NCI-H460 (cell line): Measurements from ENCODE around the gene CACNB1. TPM values are rescaled to one million over a fixed set of nuclear protein-coding genes. Genes with fewer than 3 reads are reported as not detected.

Experiments
- DNase-seq: peaks from one replicate; pipeline ENCODE4 v3.0.0-alpha.2; 2016; ENCODE audit warnings: low read depth; ENCODE audit errors: extremely low read depth
- total RNA-seq: library from RNA; depleted of rRNA; stranded (reverse); fragments of >200 nt; shearing (Covaris generic); gene quantifications from 2 replicates; pipeline ENCODE4 v1.2.3, GENCODE V29; 2014

Gene CACNB1
- total RNA-seq, 1 experiment from 2014 or later = 3.4 TPM

DNA sequence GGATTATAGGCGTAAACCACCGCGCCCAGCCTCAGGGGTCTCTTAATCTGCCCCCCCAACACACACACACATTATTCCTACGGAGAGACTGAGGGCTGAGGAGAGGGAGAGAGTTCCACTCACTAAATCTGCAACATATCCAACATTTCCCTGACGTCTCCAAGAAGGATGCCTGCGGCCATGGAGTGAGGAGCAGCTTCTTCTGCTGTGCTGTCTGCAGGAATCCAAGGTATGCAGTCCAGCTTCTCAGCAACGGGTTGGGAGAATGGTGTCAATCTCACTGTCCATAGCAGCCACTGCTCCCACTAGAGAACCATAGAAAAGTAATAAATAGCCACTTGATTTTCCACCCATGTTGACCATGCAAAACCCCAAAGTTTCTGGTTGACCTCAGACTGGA, 41.0 kb downstream of the CACNB1 start:
- DNase-seq = no peak

DNA sequence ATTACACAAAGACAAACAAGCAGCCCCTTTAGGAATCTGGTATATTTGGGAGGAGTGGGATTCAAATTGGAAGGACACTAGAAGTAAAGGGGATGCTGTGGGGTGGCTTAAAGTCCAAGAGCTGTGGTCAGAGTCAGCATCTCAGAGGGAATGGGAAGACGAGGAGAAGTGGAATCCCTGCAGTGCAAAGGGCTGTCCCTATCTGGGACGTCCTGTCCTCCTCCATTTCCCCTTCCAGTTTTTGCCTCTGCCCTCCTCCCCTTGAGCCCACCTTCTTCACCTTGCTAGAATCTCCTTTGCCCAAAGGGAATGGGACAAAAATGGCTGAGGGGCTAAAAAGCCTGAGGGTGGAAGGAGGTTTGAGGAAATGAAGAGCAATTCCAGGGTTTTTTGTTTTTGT, 41.8 kb downstream of the CACNB1 start:
- DNase-seq = no peak

DNA sequence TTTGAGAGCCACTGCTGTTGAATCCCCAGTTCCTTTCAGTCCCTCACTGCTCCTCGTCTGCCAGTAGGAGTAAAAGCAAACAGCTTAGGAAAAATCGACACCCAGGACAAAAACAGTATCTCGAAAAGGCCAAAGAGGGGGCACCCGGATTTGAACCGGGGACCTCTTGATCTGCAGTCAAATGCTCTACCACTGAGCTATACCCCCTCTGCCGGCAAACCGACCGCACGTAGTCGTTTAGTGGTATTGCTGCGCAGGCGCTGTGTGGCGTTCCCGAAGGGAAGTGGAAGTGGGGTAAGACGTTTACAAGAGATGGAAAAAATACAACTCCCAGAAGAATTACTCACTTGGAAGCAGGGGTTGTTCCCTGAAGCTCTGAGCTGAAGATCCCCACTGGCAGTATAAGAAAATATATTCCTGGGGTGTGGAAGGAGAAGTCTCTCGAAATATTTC, 43.8 kb downstream of the CACNB1 start:
- peak; percentile 88 for DNase-seq

DNA sequence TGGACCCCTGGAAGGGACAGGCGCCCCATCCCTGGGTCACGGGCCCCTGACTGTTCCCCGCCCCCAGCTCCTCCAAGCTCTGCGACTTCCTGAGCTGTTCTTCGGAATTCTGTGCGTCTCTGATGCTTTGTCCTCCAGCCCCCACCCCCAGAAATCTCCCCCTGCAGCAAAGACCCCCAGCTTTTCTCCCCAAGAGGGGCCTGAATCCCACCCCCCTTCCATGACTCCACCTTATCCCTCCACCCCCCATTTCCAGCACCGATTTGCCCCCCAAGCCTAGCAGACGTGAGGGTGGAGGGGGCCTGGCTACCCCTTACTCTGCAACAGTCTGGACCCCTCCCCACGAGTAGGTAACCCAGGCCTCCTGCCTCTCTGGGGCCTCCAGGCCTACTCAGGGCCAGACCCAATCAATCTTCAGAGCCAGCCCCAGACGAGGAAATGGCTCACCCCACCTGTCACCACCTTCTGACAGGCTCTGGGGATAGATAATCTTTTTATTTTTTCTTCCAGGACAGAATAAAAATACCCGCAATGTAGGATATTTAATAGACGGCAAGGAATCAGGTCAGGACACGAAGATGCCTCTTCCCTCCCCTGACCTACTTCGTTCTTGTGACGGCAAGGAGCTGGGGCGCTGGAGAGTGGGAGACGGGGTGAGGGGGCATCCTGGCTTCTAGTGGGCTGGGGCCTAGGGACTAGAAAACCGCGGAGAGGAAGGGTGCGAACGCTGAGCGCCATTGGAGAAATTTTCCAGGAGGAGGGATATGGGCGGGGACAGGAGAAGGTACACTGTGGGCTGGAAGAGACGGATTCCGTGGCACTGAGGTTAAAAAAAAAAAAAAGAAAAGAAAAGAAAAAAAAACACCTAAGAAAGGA, 45.3 kb downstream of the CACNB1 start:
- no peak for DNase-seq

DNA sequence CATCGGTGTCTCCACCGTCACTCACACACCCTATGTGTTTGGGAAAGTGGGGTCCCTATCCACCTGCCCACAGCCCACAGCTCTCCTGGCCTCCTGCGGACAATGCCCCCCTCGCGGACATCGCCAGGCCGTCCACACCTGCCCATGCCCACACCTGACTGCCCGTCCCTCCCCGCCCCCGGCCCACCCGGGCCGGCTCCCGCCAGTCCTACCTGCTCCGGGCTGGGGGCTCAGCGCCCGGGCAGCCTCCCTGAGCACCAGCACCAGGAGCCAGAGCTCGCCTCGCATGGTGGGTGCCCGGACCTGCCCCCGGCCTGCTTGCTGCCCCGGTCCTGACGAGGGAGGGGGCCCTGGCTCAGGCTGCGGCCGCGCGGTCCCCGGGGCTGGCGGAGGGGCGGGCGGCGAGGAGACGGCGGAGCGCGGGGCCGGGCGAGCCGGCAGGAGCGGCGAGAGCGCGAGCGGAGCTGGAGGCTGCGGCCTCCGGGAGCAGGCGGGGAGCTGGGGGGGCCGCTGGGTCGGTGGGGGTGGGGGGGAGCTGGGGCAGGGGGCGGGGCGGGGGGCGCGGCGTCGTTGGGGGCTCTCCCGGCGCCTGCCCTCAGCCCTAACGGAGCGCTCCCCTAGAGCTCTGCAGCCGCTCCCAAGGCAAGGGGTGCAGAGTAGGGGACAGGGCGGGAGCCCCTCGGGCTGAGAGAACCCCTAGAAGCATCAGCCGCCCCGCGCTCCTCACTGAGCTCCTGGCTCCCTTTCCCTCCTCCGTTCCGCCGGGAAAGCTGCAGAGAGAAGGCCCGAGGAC, 46.1 kb downstream of the CACNB1 start, which contains the start of gene PLXDC1:
PLXDC1 (minus strand) TSS at position 488 of the 793 bp plus-strand sequence; CDS start at position 288, 200 bp downstream.
- DNase-seq = no peak

DNA sequence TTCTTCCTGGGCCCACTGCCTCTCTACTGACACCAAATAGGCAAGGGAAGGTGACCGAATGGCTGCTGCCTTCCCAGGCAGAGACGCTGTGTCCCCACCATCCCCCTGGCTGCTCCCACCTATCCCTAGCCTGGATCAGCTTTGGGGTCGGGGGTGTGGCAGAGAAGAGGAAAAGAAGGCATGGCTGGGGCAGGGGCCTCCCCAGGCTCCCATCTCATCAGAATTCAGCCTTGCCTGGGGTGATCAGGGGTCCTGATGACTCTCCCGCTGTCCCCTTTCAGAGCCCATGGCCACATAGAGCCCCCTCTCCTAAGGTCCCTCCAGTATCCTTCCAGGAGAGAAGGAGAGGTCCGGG, 46.7 kb downstream of the CACNB1 start:
- DNase-seq = no peak

DNA sequence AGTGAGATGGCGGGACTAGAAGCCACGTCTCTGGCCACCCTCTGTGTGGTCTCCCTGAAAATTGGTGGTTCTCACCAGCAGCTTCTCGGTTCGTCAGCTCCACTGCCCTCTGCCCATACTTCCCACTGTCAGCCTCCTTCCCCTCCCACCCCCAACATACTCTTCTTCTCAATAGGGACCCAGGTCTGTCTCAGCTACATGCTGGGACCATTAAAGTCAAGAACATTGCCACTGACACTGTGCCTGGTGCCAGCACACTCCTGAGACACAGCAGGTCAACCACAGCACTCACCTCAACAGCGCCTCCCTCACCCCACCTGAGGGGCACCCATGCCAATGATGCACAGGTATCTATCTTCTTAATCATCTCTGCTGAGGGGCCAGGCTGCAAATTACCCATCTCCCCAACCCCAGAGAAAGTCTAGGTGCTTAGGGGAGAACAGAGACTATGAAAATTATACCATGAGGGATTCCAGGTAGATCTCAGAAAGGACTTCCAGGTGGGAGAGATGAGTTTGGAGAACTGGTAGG, 47.3 kb downstream of the CACNB1 start:
- DNase-seq = no peak

DNA sequence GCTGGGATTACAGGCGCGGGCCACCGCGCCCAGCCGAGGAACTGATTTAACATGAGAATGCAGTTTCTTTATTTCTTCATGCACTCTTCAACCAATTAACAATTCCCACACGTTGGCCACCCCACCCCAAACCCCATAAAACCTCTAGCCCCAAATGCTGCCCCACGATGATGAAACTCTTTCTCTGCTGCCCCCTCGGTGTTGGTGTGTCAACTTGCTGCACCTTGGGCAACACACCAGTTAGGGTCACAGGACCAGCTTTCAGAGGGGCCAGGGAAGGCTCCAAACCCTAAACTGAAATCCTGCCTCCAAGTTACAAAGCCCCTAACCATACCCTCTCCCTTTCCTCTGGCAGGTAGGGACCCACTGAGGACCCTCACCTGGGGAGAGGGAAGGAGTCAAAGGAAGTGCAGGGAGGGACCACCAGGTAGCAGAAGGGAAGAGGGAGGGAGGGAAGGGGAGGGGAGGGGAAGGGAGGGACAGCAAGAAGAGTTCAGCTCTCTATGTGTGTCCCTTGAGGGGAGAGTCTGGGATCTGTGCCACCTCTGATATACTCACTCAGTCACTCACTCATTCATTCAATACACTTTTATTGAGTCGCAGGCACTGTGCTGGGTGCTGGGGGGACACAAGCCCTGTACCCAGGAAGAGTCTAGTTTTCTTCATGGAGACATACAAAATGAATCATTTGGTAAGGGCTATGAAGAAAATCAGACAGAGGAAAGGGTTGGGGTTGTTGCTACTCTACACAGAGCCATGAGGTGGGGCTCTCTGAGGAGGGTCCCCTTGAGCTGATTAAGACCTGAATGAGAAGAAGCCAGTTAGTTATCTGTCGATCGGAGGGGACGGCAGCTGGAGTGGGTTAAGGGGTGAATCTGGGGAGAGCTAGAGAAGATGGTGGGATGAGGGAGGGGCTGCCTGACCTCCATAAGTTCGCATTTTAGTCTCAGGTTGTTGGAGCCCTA, 50.0 kb downstream of the CACNB1 start:
- DNase-seq = no peak

DNA sequence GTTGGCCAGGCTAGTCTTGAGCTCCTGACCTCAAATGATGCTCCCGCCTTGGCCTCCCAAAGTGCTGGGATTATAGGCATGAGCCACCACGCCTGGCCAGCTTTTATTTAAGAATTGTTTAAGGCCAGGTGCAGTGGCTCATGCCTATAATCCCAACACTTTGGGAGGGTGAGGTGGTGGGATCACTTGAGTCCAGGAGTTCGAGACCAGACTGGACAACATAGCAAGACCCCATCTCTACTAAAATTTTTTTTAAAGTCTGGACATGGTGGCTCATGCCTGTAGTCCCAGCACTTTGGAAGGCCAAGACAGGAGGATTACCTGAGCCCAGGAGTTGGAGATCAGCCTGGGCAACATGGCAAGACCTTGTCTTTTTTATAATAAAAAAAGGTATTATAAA, 51.2 kb downstream of the CACNB1 start:
- DNase-seq = no peak

DNA sequence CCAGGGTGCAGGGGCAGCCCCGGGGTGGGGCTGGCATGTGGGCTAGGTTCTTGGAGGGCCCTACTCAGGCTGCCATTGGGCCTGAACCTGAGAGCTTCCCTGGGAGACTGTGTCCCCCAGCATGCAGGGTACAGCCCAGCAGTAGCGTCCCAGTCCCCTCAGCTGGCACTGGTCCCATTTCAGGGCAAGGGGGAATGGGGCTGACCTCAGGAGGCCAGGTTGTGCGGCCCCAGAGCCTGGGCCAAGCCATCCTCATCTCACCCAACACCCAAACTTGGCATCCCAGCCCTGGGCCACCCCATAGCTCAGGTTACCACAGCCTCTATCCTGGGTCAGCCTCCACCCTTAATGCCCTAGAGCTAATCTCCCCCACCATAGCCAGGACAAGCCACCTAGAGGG, 52.3 kb downstream of the CACNB1 start:
- no peak for DNase-seq

DNA sequence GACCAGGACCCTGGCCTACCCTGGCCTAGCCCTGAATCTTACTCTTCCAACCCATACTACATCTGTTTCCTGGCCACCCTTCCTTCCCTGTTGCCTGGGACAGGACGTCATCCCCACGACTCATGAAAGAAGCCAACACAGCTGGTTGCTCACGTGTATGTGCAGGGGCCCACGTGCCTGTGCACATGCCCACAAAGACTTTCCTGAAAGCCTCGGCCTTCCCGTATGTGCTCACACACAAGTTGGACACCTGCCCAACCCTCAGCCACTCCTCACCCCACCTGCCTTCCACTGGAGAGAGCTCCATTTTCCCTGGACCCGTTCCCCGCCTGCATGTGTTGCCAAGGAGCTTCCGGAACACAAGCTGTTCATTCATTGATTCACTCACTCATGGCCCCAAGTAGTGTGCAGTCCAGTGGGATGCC, 53.0 kb downstream of the CACNB1 start:
- DNase-seq = no peak

DNA sequence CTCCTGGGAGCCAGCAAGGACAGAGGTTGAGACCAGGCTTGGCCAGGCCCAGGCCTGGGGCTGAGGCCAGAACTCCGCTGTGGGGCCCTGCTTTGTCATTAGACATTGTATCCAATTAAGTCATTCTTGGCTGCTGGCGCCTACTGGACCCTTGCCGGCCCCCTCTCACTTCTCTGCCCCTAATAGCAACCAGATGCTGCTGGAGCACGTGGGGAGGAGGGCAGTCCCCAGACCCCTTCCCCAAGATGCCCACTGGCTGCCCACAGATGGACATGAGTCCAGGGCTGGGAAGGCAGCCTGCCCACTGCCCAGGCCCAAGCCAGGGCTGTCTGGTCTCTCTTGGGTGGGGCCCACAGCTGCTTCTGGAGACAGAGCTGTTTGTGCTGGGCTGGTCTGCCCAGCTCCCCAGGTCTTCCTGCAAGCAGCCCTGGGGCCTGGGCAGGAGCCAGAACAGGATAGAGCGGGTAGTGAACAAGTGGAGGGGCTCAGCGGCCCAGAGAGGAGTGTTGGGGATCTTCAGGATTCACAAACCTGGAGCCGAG, 53.8 kb downstream of the CACNB1 start:
- DNase-seq = no peak

DNA sequence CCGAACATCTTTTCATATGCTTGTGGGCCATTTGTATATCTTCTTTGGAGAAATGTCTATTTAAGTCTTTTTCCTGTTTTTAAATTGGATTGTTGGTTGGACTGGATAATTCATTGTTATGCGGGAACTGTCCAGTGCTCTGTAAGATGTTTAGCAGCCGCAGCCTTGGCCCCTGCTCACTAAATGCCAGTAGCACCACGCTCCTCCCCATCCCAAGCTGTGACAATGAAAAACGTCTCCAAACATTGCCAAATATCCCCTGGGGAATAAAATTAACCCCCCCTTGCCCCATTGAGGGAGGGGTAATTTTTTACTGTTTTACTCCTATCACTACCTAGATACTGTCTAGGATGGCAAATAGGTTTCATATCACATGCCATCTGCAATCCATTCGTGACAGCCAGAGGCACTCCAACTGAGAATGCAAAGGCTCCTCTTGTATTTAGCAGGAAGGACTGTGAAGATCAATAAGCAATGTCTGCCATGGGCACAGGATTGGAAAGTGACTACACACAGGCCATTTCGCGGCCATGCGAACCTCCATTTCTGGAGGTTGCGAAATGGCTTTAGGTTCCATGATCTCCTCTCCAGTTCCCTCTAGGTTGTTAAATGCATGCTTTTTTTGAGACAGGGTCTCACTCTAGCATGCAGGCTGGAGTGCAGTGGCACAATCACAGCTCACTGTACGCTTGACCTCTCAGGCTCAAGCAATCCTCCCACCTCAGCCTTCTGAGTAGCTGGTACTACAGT, 55.4 kb downstream of the CACNB1 start:
- no peak for DNase-seq

DNA sequence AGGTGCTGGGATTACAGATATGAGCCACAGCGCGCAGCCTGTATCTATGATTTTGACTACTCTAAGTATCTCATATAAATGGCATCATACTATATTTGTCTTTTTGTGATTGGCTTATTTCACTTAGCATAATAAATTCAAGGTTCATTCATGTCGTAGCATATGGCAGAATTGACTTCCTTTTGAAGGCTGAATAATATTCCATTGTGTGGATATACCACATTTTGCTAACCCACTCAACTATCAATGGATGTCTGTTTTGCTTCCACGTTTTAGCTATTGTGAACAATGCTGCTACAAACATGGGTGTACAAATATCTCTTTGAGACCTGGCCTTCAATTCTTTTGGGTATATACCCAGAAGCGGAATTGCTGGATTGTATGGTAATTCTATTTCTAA, 56.2 kb downstream of the CACNB1 start:
- DNase-seq = no peak

DNA sequence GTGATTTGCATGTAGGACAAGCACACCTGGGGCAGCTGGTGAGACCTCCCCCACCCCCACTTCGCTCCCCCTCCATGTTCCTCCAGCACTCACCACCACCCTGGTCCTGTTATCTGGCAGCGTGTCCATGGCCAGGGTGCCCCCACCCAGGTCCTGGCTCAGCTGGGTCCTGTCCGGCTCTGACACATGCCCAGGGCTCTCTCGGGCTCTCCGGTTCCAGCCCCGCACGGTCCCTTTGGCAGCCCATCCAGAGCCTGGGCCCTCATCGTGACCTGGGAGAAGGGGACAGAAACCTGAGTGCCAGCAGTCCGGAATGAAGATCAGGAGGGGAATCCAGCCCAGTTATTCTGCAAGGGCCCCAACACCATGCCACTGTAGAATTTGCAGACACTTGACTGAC, 57.9 kb downstream of the CACNB1 start:
- DNase-seq = no peak

DNA sequence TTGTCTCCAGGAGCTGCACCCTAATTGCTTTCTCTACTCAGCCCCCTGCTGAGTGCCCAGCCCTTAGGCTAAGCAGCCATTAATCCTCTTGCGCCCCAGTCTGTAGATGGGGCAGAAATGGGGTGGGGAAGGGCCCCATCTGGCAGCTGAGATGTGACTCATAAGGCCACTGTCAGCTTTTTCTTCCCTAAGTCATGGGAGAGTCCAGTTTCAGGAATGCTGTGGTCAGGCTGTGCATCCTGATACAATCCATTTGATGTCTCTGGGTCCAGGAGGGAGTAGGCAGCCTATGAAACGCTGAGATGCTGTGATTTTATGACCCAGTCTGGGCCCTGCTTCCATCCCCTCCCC, 58.3 kb downstream of the CACNB1 start:
- no peak for DNase-seq

DNA sequence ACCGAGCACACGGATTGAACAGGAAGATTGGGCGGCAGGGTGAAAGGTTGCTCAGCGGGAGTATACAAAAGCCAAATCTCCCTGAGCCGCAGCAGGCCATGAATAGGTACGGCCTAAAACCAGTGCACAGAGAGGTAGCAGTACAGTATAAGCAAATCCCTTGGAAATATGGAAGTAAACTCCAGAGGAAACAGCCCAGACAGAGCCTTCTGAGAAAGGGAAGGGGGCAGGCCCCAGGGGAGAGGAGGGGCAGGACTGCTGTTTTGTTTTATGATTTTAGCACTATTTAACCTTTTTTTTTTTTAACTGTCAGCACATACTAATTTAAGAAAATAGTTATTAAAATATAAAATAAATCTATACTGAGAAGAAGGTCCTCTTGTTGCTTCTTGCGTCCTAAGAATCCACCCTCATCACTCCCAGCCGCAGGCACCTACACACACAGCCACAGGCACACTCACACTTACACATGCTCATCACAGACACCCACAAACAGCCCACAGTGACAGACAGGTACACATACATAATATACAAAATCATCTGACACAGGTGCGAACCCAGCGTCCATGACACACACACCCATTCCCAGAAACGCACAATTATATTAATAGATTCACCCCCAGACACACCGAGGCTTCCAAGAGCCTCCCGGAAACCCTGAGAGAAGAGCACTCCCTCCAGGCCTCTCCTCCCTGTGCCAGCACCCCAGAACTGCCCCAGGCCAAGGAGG, 58.9 kb downstream of the CACNB1 start:
- DNase-seq = no peak

DNA sequence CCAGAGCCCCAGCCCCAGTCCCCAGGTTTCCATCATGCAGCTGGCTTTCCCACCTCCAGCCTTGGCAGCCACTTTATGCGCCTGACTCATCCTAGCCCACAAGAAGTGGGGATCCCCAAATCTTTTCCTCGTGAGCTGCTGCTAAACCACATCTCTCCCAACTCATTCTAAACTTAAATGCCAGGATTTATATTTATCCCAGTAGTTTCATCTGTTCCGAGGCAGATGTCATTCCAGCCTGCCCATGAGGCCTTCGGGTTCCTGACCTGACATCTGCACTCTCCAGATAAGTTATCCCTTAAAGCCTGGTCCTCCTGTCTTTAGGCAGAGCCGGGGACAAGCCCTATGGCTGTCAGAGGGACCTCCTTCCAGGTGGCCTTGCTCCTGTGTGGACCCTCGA, 62.6 kb downstream of the CACNB1 start:
- no peak for DNase-seq

DNA sequence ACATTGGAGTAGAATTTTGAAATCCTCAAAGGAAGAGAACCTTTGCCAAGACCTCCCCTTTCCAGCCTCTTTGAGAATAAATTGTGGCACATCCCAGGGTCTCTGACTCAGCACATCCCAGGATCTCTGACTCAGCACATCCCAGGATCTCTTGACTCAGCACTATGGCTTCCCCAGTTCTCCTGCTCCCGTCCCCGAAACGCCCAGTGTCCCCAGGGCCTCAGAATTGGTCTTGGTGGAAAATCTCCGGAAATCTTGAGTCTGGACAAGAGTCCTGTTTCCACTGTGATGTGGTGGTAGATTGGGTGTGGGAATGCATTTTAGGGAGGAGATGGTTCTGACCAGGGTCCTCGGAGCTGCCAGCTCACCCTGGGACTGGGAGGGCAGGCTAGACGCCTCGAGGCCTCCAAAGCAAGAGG, 65.3 kb downstream of the CACNB1 start:
- peak; percentile 16 for DNase-seq
